Measurements from ENCODE around the gene COPRS. TPM values are rescaled to one million over a fixed set of nuclear protein-coding genes. Genes with fewer than 3 reads are reported as not detected.

Gene COPRS
- total RNA-seq: 27.0 and 28.8 TPM in 2 replicates

GRCh38 chr17:31858642-31859486 is at the start of gene COPRS:
COPRS (minus strand) TSS chr17:31859244; CDS start chr17:31859199, 45 bp downstream.
- Mint-ChIP-seq H3K4me1 (peaks cover 21% of the 10 kb centered on the region), H3K27me3 (no peaks in the 10 kb centered on the region), H3K36me3 (ENCODE audit: low read depth) (peaks cover 25% of the 10 kb centered on the region), H3K4me3 (peak within 1 kb of the TSS; percentile 91), H3K27ac (peak within 1 kb of the TSS; percentile 74), H3K9me3 (no peaks in the 10 kb centered on the region)
- no peak for TF ChIP-seq CTCF (IDR thresholded peaks at IDR 0.05)
- POLR2A ChIA-PET: interaction anchor here (0.7 to 0.9 kb wide), 3 partner anchors 30 to 323 kb away, joined by 3 to 11 read pairs (median 4); partner anchors contain the start of gene UTP6
- intact Hi-C loops (cut with micrococcal nuclease): loop anchor here (1.0 to 2.0 kb wide), 4 partner anchors 30 to 148 kb away; partner anchors contain the start of genes LRRC37B, SUZ12 and UTP6
- CTCF ChIA-PET: interaction anchor here (1.5 to 2.2 kb wide), 2 partner anchors 16 to 300 kb away, joined by 5 to 6 read pairs; no protein-coding TSS in a partner anchor
- DNase-seq (peak; percentile 75), ATAC-seq (ENCODE audit: low read depth) (peak; percentile 91)

GRCh38 chr17:31908386-31908785 is 49.3 kb upstream of the COPRS start:
- H3K9me3 Mint-ChIP-seq: no peaks in the 10 kb centered on the region
- intact Hi-C loops (cut with micrococcal nuclease): no loop called here
- H3K4me3 Mint-ChIP-seq: no peak overlapping the region
- peaks cover 2% of the 10 kb centered on the region for H3K4me1 Mint-ChIP-seq
- H3K27ac Mint-ChIP-seq: no peak overlapping the region
- H3K36me3 Mint-ChIP-seq (ENCODE audit: low read depth): no peaks in the 10 kb centered on the region
- DNase-seq (no peak), ATAC-seq (ENCODE audit: low read depth) (no peak)
- POLR2A ChIA-PET: no interaction called here
- TF ChIP-seq CTCF (IDR thresholded peaks at IDR 0.05): no peak
- H3K27me3 Mint-ChIP-seq: peaks cover 10% of the 10 kb centered on the region
- CTCF ChIA-PET: interaction anchor here (1.5 kb wide), 1 partner anchor 19 kb away, joined by 3 read pairs; no protein-coding TSS in a partner anchor

- Mint-ChIP-seq H3K4me3 (no peak overlapping the region), H3K27ac (no peak overlapping the region), H3K4me1 (no peaks in the 10 kb centered on the region), H3K27me3 (peaks cover 10% of the 10 kb centered on the region), H3K9me3 (no peaks in the 10 kb centered on the region), H3K36me3 (ENCODE audit: low read depth) (no peaks in the 10 kb centered on the region)
- intact Hi-C loops (cut with micrococcal nuclease): no loop called here
- CTCF ChIA-PET: interaction anchor here (1.5 kb wide), 1 partner anchor 18 kb away, joined by 3 read pairs; no protein-coding TSS in a partner anchor
- TF ChIP-seq CTCF (IDR thresholded peaks at IDR 0.05): no peak
- POLR2A ChIA-PET: no interaction called here
- ATAC-seq (ENCODE audit: low read depth) (no peak), DNase-seq (no peak)
These were observed 48.4 kb upstream of the COPRS start for GRCh38 chr17:31907342-31907962.

- no peak for TF ChIP-seq CTCF (IDR thresholded peaks at IDR 0.05)
- Mint-ChIP-seq H3K4me1 (peaks cover 8% of the 10 kb centered on the region), H3K36me3 (ENCODE audit: low read depth) (peaks cover 10% of the 10 kb centered on the region), H3K27ac (no peak overlapping the region), H3K9me3 (no peaks in the 10 kb centered on the region), H3K27me3 (no peaks in the 10 kb centered on the region), H3K4me3 (no peak overlapping the region)
- intact Hi-C loops (cut with micrococcal nuclease): loop anchor here (5.0 kb wide), 2 partner anchors 366 to 411 kb away; no protein-coding TSS in a partner anchor
- ATAC-seq (ENCODE audit: low read depth) (no peak), DNase-seq (no peak)
- ChIA-PET CTCF (no interaction called here), POLR2A (interaction anchor here (0.6 to 1.6 kb wide), 3 partner anchors 9 to 33 kb away, joined by 3 to 8 read pairs (median 3); no protein-coding TSS in a partner anchor)
These were observed 44.4 kb upstream of the COPRS start for GRCh38 chr17:31903401-31903800.

Data from activated B cell treated with CpG ODN at 0.5 μM for 24 hours (primary cell).